Adrenal gland (tissue), 12 donors: Measurements from ENCODE around the gene KIF5A. TPM values are rescaled to one million over a fixed set of nuclear protein-coding genes. Genes with fewer than 3 reads are reported as not detected.
A peak's percentile ranks its signal among the peaks of the same experiment; 100 is the strongest.

Experiments
- DNase-seq, 7 donors: peaks; one replicate each; pipeline ENCODE4 v3.0.0-alpha.2; 2019 to 2020
- H3K27ac ChIP-seq, 5 donors: fragments of 200-600 bp; sonication (generic) in 4 of 5; 1 replicate in 3 of 5; 2 replicates in 2 of 5; pipeline versions ENCODE4 v1.5.1 to v1.8.0; 2016 to 2020; ENCODE audit warnings: mild to moderate bottlenecking in 1 of 5
- H3K27me3 ChIP-seq: fragments of 200-600 bp; 2 replicates; pipeline ENCODE4 v1.8.0; 2021
- H3K36me3 ChIP-seq, 2 donors: fragments of 200-600 bp; replicated peaks in 1 of 2; 1 replicate in 1 of 2; 2 replicates in 1 of 2; pipeline versions ENCODE4 v1.5.1 to v1.8.0; 2018 to 2022
- H3K4me1 ChIP-seq, 2 donors: fragments of 200-600 bp; replicated peaks in 1 of 2; 1 replicate in 1 of 2; 2 replicates in 1 of 2; pipeline versions ENCODE4 v1.5.1 to v1.8.0; 2018 to 2021
- H3K4me3 ChIP-seq, 4 donors: fragments of 200-600 bp; sonication (generic) in 3 of 4; one replicate each; pipeline ENCODE4 v1.5.1; 2016 to 2018
- H3K9me3 ChIP-seq, 3 donors: fragments of 200-600 bp; sonication (generic) in 1 of 3; replicated peaks in 1 of 3; 1 replicate in 2 of 3; 2 replicates in 1 of 3; pipeline versions ENCODE4 v1.5.1 to v1.8.0; 2016 to 2021
- CTCF ChIP-seq, 6 experiments: fragments of 450-650 bp in 4 of 6; fragments of 200-600 bp in 2 of 6; sonication (generic) in 1 of 6; IDR thresholded peaks; 1 replicate in 5 of 6; 2 replicates in 1 of 6; pipeline versions ENCODE4 v1.5.1 to v1.8.0; 2016 to 2021; ENCODE audit warnings: antibody characterized with exemption in 6 of 6, mild to moderate bottlenecking in 2 of 6, moderate library complexity in 1 of 6
- POLR2A ChIP-seq, 2 donors: fragments of 450-650 bp; IDR thresholded peaks; one replicate each; pipeline ENCODE4 v1.6.1; 2017; ENCODE audit warnings: antibody characterized with exemption in 2 of 2, mild to moderate bottlenecking in 2 of 2, moderate library complexity in 1 of 2
- WGBS, 4 donors: extraction: QIAGEN DNeasy Blood & Tissue Kit in 2 of 4; methylation state at CpG; one replicate each; pipeline versions ENCODE4 v1.1.5 to v1.1.7; 2013 to 2017; 5-methylcytosine and 5-hydroxymethylcytosine counted together
- intact Hi-C, 2 donors: fragments of 100-400 bp; cut with DNase I; formaldehyde crosslinking; loops; one replicate each; pipeline versions ENCODE4 v1.14.1 to v1.15.0; 2022 to 2023
- polyA plus RNA-seq, 3 donors: library from polyadenylated mRNA; stranded (reverse); fragments of 200-250 nt in 2 of 3; fragments of 350-450 nt in 1 of 3; fragmentation: Illumina TruSeq in 1 of 3; extraction: RNeasy Lipid Tissue Mini Kit (QIAGEN cat#74804) in 1 of 3; gene quantifications; one replicate each; pipeline ENCODE4 v1.2.3, GENCODE V29; 2013 to 2014
- total RNA-seq, 9 donors: library from RNA; depleted of rRNA in 4 of 9; stranded (reverse); fragments of >200 nt in 4 of 9; fragments of 120-200 nt in 1 of 9; fragmentation: NEBNext Ultra II Directional in 1 of 9; extraction: Animal tissue kit (Norgen Biotek cat#: 25700) in 1 of 9; gene quantifications; one replicate each; pipeline versions ENCODE4 v1.1.0 to v1.2.4, GENCODE V29; 2013 to 2023
- donor health status: healthy with polysubstance abuse.
- donor health status: Bipolar disorder and iron deficiency.
- donor health status: DM: yes; HTN: yes; CAD: no.
- donor health status: DM: no; HTN: no; CAD: no.
- donor health status: DM: no; HTN: no; CAD: no.
- donor health status: DM: yes; HTN: yes; CAD: no.

Gene KIF5A
- total and polyA plus RNA-seq, 12 donors, result 0.32 to 7.6 (median 2.1) TPM; not detected in 1

DNA sequence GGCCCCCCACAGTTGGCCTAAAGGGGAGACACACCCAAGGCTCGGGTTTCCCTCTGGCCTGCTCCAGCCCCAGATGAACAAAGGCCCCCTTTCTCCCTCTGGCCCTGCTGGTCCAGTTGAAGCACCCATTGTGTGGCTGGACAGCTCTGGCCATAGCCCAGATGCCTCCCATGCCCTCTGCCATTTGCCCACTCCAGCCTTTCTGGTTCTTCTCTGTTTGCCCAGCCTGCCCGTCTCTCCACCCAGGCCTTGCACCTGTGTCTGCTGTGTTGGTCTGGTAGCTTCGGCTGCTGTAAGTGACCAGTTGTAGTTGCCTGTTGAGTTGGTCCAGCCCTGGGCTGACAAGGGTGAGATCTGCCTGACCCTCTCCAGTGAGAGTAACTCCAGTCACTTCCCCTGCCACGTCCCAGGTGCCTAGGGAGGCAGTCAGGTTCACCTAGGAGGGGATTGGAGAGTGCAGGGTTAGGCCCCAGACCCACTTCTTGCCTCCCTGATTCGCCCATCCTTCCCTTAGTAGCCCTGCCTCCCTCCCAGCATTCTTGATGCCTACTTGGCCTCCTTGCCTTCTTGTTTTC, 80.1 kb downstream of the KIF5A start:
- peaks cover 55% of the 10 kb centered on the region for H3K27me3 ChIP-seq
- H3K27ac ChIP-seq, result no peak overlapping the region
- no peak for TF ChIP-seq CTCF (IDR thresholded peaks at IDR 0.05)
- TF ChIP-seq POLR2A (IDR thresholded peaks at IDR 0.05), result no peak
- H3K9me3 ChIP-seq, result no peaks in the 10 kb centered on the region
- H3K4me3 ChIP-seq, result no peak overlapping the region
- DNase-seq, result peak in 1 of 7 donors; percentile 17
- WGBS, 4 donors, result 80 to 88% (median 85%) methylated on average over 4 to 5 of the region's 5 CpGs
- peaks cover 15 to 23% of the 10 kb centered on the region in 2 donors for H3K4me1 ChIP-seq
- intact Hi-C loops, result no loop called here
- H3K36me3 ChIP-seq, result no peaks in the 10 kb centered on the region

DNA sequence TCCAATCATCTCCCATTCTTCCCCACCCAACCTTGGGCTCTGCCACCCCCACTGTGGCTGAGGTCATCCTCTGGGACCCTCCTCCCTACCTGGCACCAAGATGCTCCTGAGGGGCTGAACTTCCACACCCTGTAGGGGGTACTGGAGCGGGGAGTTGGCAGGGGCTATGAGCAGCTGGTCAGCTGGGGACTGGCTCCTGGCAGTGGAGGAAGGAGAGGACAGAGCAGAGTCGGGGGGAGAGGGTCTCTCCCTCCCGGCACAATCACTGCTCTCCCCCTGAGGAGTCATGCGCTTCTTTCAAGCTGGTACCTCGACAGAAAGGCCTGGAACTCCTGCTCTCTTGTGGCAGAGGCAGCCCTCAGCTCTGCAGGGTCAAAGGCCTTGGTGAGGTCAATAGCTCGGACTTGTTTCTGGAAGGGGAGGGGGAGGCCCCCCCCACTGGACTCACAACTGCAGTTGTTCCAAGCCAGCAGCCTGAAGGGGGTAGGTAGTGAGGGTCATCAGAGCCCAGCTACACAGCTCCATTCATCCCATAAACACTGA, 81.1 kb downstream of the KIF5A start:
- H3K36me3 ChIP-seq, result no peaks in the 10 kb centered on the region
- intact Hi-C loops, result no loop called here
- WGBS, 4 donors, result 50 to 68% (median 58%) methylated on average over 3 to 6 of the region's 6 CpGs
- no peak overlapping the region for H3K4me3 ChIP-seq
- TF ChIP-seq POLR2A (IDR thresholded peaks at IDR 0.05) (no peak), CTCF (IDR thresholded peaks at IDR 0.05) (no peak)
- H3K4me1 ChIP-seq, result peaks cover 15 to 23% of the 10 kb centered on the region in 2 donors
- peaks cover 52% of the 10 kb centered on the region for H3K27me3 ChIP-seq
- H3K27ac ChIP-seq, result no peak overlapping the region
- no peaks in the 10 kb centered on the region for H3K9me3 ChIP-seq
- DNase-seq, result peak in 1 of 7 donors; percentile 12

GRCh38 chr12:57631566-57632072, 81.8 kb downstream of the KIF5A start:
- WGBS, 4 donors, result 11 to 56% (median 16%) methylated on average over 1 to 26 of the region's 26 CpGs
- intact Hi-C loops, result no loop called here

More at GRCh38 chr12:57631566-57632072, 81.8 kb downstream of the KIF5A start:
- Histone ChIP-seq H3K9me3 (no peaks in the 10 kb centered on the region), H3K27me3 (peaks cover 45% of the 10 kb centered on the region), H3K27ac (no peak overlapping the region), H3K4me1 (peaks cover 15 to 23% of the 10 kb centered on the region in 2 donors), H3K36me3 (no peaks in the 10 kb centered on the region), H3K4me3 (peak overlapping the region in 1 of 4 donors; percentile 72)
- TF ChIP-seq POLR2A (IDR thresholded peaks at IDR 0.05) (no peak), CTCF (IDR thresholded peaks at IDR 0.05) (no peak)
- DNase-seq, result peak in 1 of 7 donors; percentile 4
